A673 (cell line): Measurements from ENCODE around the gene SLC35E3. TPM values are rescaled to one million over a fixed set of nuclear protein-coding genes. Genes with fewer than 3 reads are reported as not detected.
"Not testable (repeated sequence)": the region's sequence is repeated elsewhere in the genome, so short reads cannot be mapped to it uniquely, and the experiment has no call there.

Experiments used
- BruUV-seq: library from RNA; stranded (reverse); fragments of 400-500 nt; replicated peaks from 2 replicates; lab custom pipeline; 2021; lab: Mats Ljungman, UMichigan
- CTCF ChIA-PET: fragments of 300-600 bp; sonication (Branson Sonifier 250); formaldehyde crosslinking; loops from one replicate; lab custom pipeline; 2022; ENCODE audit warnings: antibody characterized with exemption; lab: Charles Lee
- POLR2A ChIA-PET: fragments of 300-600 bp; sonication (Branson Sonifier 250); formaldehyde crosslinking; loops from one replicate; lab custom pipeline; 2022; ENCODE audit warnings: antibody characterized with exemption; ENCODE audit not compliant: low non-redundant PET; lab: Charles Lee
- DNase-seq: peaks from one replicate; pipeline ENCODE4 v3.0.0-alpha.2; 2015; ENCODE audit warnings: low spot score
- H3K27ac ChIP-seq: fragments of 200-600 bp; sonication (generic); 2 replicates; pipeline ENCODE4 v1.5.1; 2016; ENCODE audit warnings: mixed run types, low read depth, mild to moderate bottlenecking, mixed read lengths, antibody characterized with exemption, low read length; ENCODE audit not compliant: poor library complexity, severe bottlenecking
- H3K27me3 ChIP-seq: fragments of 200-600 bp; sonication (generic); replicated peaks from 2 replicates; pipeline ENCODE4 v1.6.1; 2017; ENCODE audit warnings: mixed run types, low read depth, mild to moderate bottlenecking, mixed read lengths, antibody characterized with exemption, low read length; ENCODE audit not compliant: insufficient read depth, poor library complexity
- H3K36me3 ChIP-seq: fragments of 200-600 bp; sonication (generic); 2 replicates; pipeline ENCODE4 v1.6.1; 2016; ENCODE audit warnings: mixed run types, mild to moderate bottlenecking, mixed read lengths, antibody characterized with exemption, low read length; ENCODE audit not compliant: insufficient read depth, poor library complexity, severe bottlenecking
- H3K4me1 ChIP-seq: fragments of 200-600 bp; sonication (generic); 2 replicates; pipeline ENCODE4 v1.6.1; 2017; ENCODE audit warnings: mixed run types, mild to moderate bottlenecking, mixed read lengths, antibody characterized with exemption, low read length; ENCODE audit not compliant: insufficient read depth, poor library complexity, severe bottlenecking
- H3K4me3 ChIP-seq: fragments of 200-600 bp; sonication (generic); 2 replicates; pipeline ENCODE4 v1.5.1; 2016; ENCODE audit warnings: low read depth, mixed run types, mild to moderate bottlenecking, mixed read lengths, low read length; ENCODE audit not compliant: poor library complexity, severe bottlenecking
- H3K9me3 ChIP-seq: fragments of 200-600 bp; sonication (generic); 2 replicates; pipeline ENCODE4 v1.6.1; 2016; ENCODE audit warnings: mixed run types, low read depth, mild to moderate bottlenecking, mixed read lengths, antibody characterized with exemption, low read length; ENCODE audit not compliant: poor library complexity, severe bottlenecking
- CTCF ChIP-seq: fragments of 300-800, 200-600 bp; sonication (generic); conservative IDR thresholded peaks from 2 replicates; pipeline ENCODE4 v1.5.1; 2017; ENCODE audit warnings: low read depth, mild to moderate bottlenecking, antibody characterized with exemption, low read length, moderate library complexity, mixed read lengths
- EZH2 ChIP-seq: fragments of 200-600 bp; sonication (generic); IDR thresholded peaks from 2 replicates; pipeline ENCODE4 v1.6.1; 2017; ENCODE audit warnings: borderline replicate concordance, low read depth, mild to moderate bottlenecking, mixed read lengths, antibody characterized with exemption, low read length; ENCODE audit not compliant: poor library complexity, severe bottlenecking
- intact Hi-C: fragments of 100-400 bp; cut with micrococcal nuclease; formaldehyde crosslinking; loops from one replicate; pipeline ENCODE4 v1.10.0; 2022; ENCODE audit not compliant: unreplicated experiment
- total RNA-seq: library from RNA; stranded (reverse); gene quantifications from 2 replicates; pipeline ENCODE4 v1.2.3, GENCODE V29; 2021

Gene SLC35E3
- total RNA-seq, 1 experiment from 2014 or later, result 10.1 TPM

GRCh38 chr12:68815232-68815927 lies 69.4 kb downstream of the SLC35E3 start:
- TF ChIP-seq CTCF (no peak), EZH2 (no peak)
- DNase-seq, result no peak
- intact Hi-C loops, result no loop called here
- ChIA-PET POLR2A (interaction anchor here (0.6 to 0.7 kb wide), 2 partner anchors 19 to 30 kb away, joined by 5 to 13 read pairs; no protein-coding TSS in a partner anchor), CTCF (no interaction called here)
- no peaks in the 10 kb centered on the region for H3K4me1 ChIP-seq
- H3K27ac ChIP-seq, result no peak overlapping the region
- no peak overlapping the region for H3K4me3 ChIP-seq
- no peaks in the 10 kb centered on the region for H3K27me3 ChIP-seq
- H3K36me3 ChIP-seq, result peaks cover 90% of the 10 kb centered on the region
- no TSS peak for BruUV-seq
- no peaks in the 10 kb centered on the region for H3K9me3 ChIP-seq

GRCh38 chr12:68815928-68816800 lies 70.2 kb downstream of the SLC35E3 start:
- TF ChIP-seq EZH2 (no peak), CTCF (no peak)
- no peaks in the 10 kb centered on the region for H3K9me3 ChIP-seq
- no TSS peak for BruUV-seq
- intact Hi-C loops, result no loop called here
- H3K4me1 ChIP-seq, result no peaks in the 10 kb centered on the region
- peaks cover 90% of the 10 kb centered on the region for H3K36me3 ChIP-seq
- H3K27ac ChIP-seq, result no peak overlapping the region
- ChIA-PET CTCF (no interaction called here), POLR2A (no interaction called here)
- H3K27me3 ChIP-seq, result no peaks in the 10 kb centered on the region
- no peak for DNase-seq
- no peak overlapping the region for H3K4me3 ChIP-seq

- DNase-seq, intact Hi-C loops, H3K4me1 ChIP-seq, BruUV-seq, H3K9me3 ChIP-seq, CTCF ChIA-PET, H3K27me3 ChIP-seq, H3K4me3 ChIP-seq, H3K27ac ChIP-seq: not testable (repeated sequence)
- peaks cover 87% of the 10 kb centered on the region for H3K36me3 ChIP-seq
- POLR2A ChIA-PET, result interaction anchor here (0.5 kb wide), 1 partner anchor 8 kb away, joined by 4 read pairs; no protein-coding TSS in a partner anchor
Measured at GRCh38 chr12:68819481-68819880, 73.5 kb downstream of the SLC35E3 start.
